Lower leg skin (tissue), 3 donors: Measurements from ENCODE around the gene S100A16.
"Not testable (repeated sequence)": the region's sequence is repeated elsewhere in the genome, so short reads cannot be mapped to it uniquely, and the experiment has no call there.

Source experiments
- CTCF ChIP-seq, 3 donors: fragments of 450-650 bp; IDR thresholded peaks; one replicate each; pipeline ENCODE4 v1.5.1; 2016; ENCODE audit warnings: antibody characterized with exemption in 3 of 3, mild to moderate bottlenecking in 3 of 3, moderate library complexity in 2 of 3
- POLR2A ChIP-seq, 2 donors: fragments of 450-650 bp; IDR thresholded peaks; one replicate each; pipeline ENCODE4 v1.6.1; 2016 to 2017; ENCODE audit warnings: antibody characterized with exemption in 2 of 2, mild to moderate bottlenecking in 1 of 2, moderate library complexity in 1 of 2

GRCh38 chr1:153582836-153583235, 30.1 kb downstream of the S100A16 start:
- TF ChIP-seq POLR2A, CTCF (IDR thresholded peaks at IDR 0.05): not testable (repeated sequence)
